GM21723 (cell line): ENCODE results near the gene SMURF1.

Source experiments
- ATAC-seq: cut with Tn5 transposase; IDR thresholded peaks from one replicate; pipeline ENCODE4 v1.9.1; 2021; ENCODE audit warnings: mild to moderate bottlenecking, moderate library complexity; ENCODE audit not compliant: unreplicated experiment

SMURF1 gene

GRCh38 chr7:99141841-99142726 lies 1.8 kb downstream of the SMURF1 start:
- ATAC-seq = no peak

- no peak for ATAC-seq
These were observed 2.6 kb downstream of the SMURF1 start for GRCh38 chr7:99141334-99141733.

GRCh38 chr7:99140813-99141212 lies 3.1 kb downstream of the SMURF1 start:
- no peak for ATAC-seq

- ATAC-seq = no peak
These were observed 4.9 kb downstream of the SMURF1 start for GRCh38 chr7:99139036-99139435.

GRCh38 chr7:99137411-99138180 lies 6.3 kb downstream of the SMURF1 start:
- ATAC-seq = no peak

- ATAC-seq = no peak
These were observed 8.0 kb downstream of the SMURF1 start for GRCh38 chr7:99135938-99136337.

- no peak for ATAC-seq
These were observed 9.9 kb downstream of the SMURF1 start for GRCh38 chr7:99133766-99134564.

GRCh38 chr7:99132595-99133321 lies 11.2 kb downstream of the SMURF1 start:
- ATAC-seq = no peak

- no peak for ATAC-seq
These were observed 12.6 kb downstream of the SMURF1 start for GRCh38 chr7:99131290-99131689.

- no peak for ATAC-seq
These were observed 14.4 kb downstream of the SMURF1 start for GRCh38 chr7:99129536-99129935.

GRCh38 chr7:99129001-99129400 lies 14.9 kb downstream of the SMURF1 start:
- no peak for ATAC-seq

- no peak for ATAC-seq
These were observed 15.6 kb downstream of the SMURF1 start for GRCh38 chr7:99128076-99128950.

- ATAC-seq = no peak
These were observed 16.3 kb downstream of the SMURF1 start for GRCh38 chr7:99127636-99128035.

- ATAC-seq = no peak
These were observed 16.9 kb downstream of the SMURF1 start for GRCh38 chr7:99126921-99127553.

GRCh38 chr7:99125505-99125865 lies 18.4 kb downstream of the SMURF1 start:
- no peak for ATAC-seq

- no peak for ATAC-seq
These were observed 19.0 kb downstream of the SMURF1 start for GRCh38 chr7:99124751-99125504.

GRCh38 chr7:99124236-99124635 lies 19.7 kb downstream of the SMURF1 start:
- ATAC-seq = no peak

GRCh38 chr7:99123571-99124033 lies 20.3 kb downstream of the SMURF1 start:
- no peak for ATAC-seq
